A673 (cell line): ENCODE measurements around the gene PLEKHA6. TPM values are rescaled to one million over a fixed set of nuclear protein-coding genes. Genes with fewer than 3 reads are reported as not detected.

Experiments
- BruUV-seq: library from RNA; stranded (reverse); fragments of 400-500 nt; replicated peaks from 2 replicates; lab custom pipeline; 2021; lab: Mats Ljungman, UMichigan
- CTCF ChIA-PET: fragments of 300-600 bp; sonication (Branson Sonifier 250); formaldehyde crosslinking; loops from one replicate; lab custom pipeline; 2022; ENCODE audit warnings: antibody characterized with exemption; lab: Charles Lee
- POLR2A ChIA-PET: fragments of 300-600 bp; sonication (Branson Sonifier 250); formaldehyde crosslinking; loops from one replicate; lab custom pipeline; 2022; ENCODE audit warnings: antibody characterized with exemption; ENCODE audit not compliant: low non-redundant PET; lab: Charles Lee
- DNase-seq: peaks from one replicate; pipeline ENCODE4 v3.0.0-alpha.2; 2015; ENCODE audit warnings: low spot score
- H3K27ac ChIP-seq: fragments of 200-600 bp; sonication (generic); 2 replicates; pipeline ENCODE4 v1.5.1; 2016; ENCODE audit warnings: mixed run types, low read depth, mild to moderate bottlenecking, mixed read lengths, antibody characterized with exemption, low read length; ENCODE audit not compliant: poor library complexity, severe bottlenecking
- H3K27me3 ChIP-seq: fragments of 200-600 bp; sonication (generic); replicated peaks from 2 replicates; pipeline ENCODE4 v1.6.1; 2017; ENCODE audit warnings: mixed run types, low read depth, mild to moderate bottlenecking, mixed read lengths, antibody characterized with exemption, low read length; ENCODE audit not compliant: insufficient read depth, poor library complexity
- H3K36me3 ChIP-seq: fragments of 200-600 bp; sonication (generic); 2 replicates; pipeline ENCODE4 v1.6.1; 2016; ENCODE audit warnings: mixed run types, mild to moderate bottlenecking, mixed read lengths, antibody characterized with exemption, low read length; ENCODE audit not compliant: insufficient read depth, poor library complexity, severe bottlenecking
- H3K4me1 ChIP-seq: fragments of 200-600 bp; sonication (generic); 2 replicates; pipeline ENCODE4 v1.6.1; 2017; ENCODE audit warnings: mixed run types, mild to moderate bottlenecking, mixed read lengths, antibody characterized with exemption, low read length; ENCODE audit not compliant: insufficient read depth, poor library complexity, severe bottlenecking
- H3K4me3 ChIP-seq: fragments of 200-600 bp; sonication (generic); 2 replicates; pipeline ENCODE4 v1.5.1; 2016; ENCODE audit warnings: low read depth, mixed run types, mild to moderate bottlenecking, mixed read lengths, low read length; ENCODE audit not compliant: poor library complexity, severe bottlenecking
- H3K9me3 ChIP-seq: fragments of 200-600 bp; sonication (generic); 2 replicates; pipeline ENCODE4 v1.6.1; 2016; ENCODE audit warnings: mixed run types, low read depth, mild to moderate bottlenecking, mixed read lengths, antibody characterized with exemption, low read length; ENCODE audit not compliant: poor library complexity, severe bottlenecking
- CTCF ChIP-seq: fragments of 300-800, 200-600 bp; sonication (generic); conservative IDR thresholded peaks from 2 replicates; pipeline ENCODE4 v1.5.1; 2017; ENCODE audit warnings: low read depth, mild to moderate bottlenecking, antibody characterized with exemption, low read length, moderate library complexity, mixed read lengths
- EZH2 ChIP-seq: fragments of 200-600 bp; sonication (generic); IDR thresholded peaks from 2 replicates; pipeline ENCODE4 v1.6.1; 2017; ENCODE audit warnings: borderline replicate concordance, low read depth, mild to moderate bottlenecking, mixed read lengths, antibody characterized with exemption, low read length; ENCODE audit not compliant: poor library complexity, severe bottlenecking
- intact Hi-C: fragments of 100-400 bp; cut with micrococcal nuclease; formaldehyde crosslinking; loops from one replicate; pipeline ENCODE4 v1.10.0; 2022; ENCODE audit not compliant: unreplicated experiment
- total RNA-seq: library from RNA; stranded (reverse); gene quantifications from 2 replicates; pipeline ENCODE4 v1.2.3, GENCODE V29; 2021

PLEKHA6 gene
- total RNA-seq, 1 experiment from 2014 or later, result 0.58 TPM

GRCh38 chr1:204277563-204278219 is 82.0 kb downstream of the PLEKHA6 start:
- intact Hi-C loops, result no loop called here
- ChIA-PET CTCF (no interaction called here), POLR2A (no interaction called here)
- H3K9me3 ChIP-seq, result no peaks in the 10 kb centered on the region
- no peak for DNase-seq
- H3K27me3 ChIP-seq, result no peaks in the 10 kb centered on the region
- no peaks in the 10 kb centered on the region for H3K36me3 ChIP-seq
- TF ChIP-seq EZH2, result no peak
- no peak for TF ChIP-seq CTCF
- H3K4me1 ChIP-seq, result peaks cover 20% of the 10 kb centered on the region
- no TSS peak for BruUV-seq
- no peak overlapping the region for H3K4me3 ChIP-seq
- H3K27ac ChIP-seq, result no peak overlapping the region

- no TSS peak for BruUV-seq
- no peaks in the 10 kb centered on the region for H3K27me3 ChIP-seq
- POLR2A ChIA-PET, result no interaction called here
- no peak overlapping the region for H3K27ac ChIP-seq
- intact Hi-C loops, result no loop called here
- CTCF ChIA-PET, result no interaction called here
- H3K4me3 ChIP-seq, result no peak overlapping the region
- H3K36me3 ChIP-seq, result no peaks in the 10 kb centered on the region
- no peak for TF ChIP-seq CTCF
- TF ChIP-seq EZH2, result no peak
- DNase-seq, result no peak
- H3K9me3 ChIP-seq, result no peaks in the 10 kb centered on the region
- H3K4me1 ChIP-seq, result peaks cover 20% of the 10 kb centered on the region
Measured at GRCh38 chr1:204275695-204276370, 83.9 kb downstream of the PLEKHA6 start.

- no peaks in the 10 kb centered on the region for H3K9me3 ChIP-seq
- ChIA-PET CTCF (no interaction called here), POLR2A (no interaction called here)
- intact Hi-C loops, result no loop called here
- no peak overlapping the region for H3K27ac ChIP-seq
- no peaks in the 10 kb centered on the region for H3K36me3 ChIP-seq
- DNase-seq, result no peak
- no peaks in the 10 kb centered on the region for H3K27me3 ChIP-seq
- no TSS peak for BruUV-seq
- TF ChIP-seq CTCF, result no peak
- no peak for TF ChIP-seq EZH2
- peaks cover 13% of the 10 kb centered on the region for H3K4me1 ChIP-seq
- no peak overlapping the region for H3K4me3 ChIP-seq
Measured at GRCh38 chr1:204274446-204274845, 85.3 kb downstream of the PLEKHA6 start.
